ENCODE data around the gene UBE2I.

DNA sequence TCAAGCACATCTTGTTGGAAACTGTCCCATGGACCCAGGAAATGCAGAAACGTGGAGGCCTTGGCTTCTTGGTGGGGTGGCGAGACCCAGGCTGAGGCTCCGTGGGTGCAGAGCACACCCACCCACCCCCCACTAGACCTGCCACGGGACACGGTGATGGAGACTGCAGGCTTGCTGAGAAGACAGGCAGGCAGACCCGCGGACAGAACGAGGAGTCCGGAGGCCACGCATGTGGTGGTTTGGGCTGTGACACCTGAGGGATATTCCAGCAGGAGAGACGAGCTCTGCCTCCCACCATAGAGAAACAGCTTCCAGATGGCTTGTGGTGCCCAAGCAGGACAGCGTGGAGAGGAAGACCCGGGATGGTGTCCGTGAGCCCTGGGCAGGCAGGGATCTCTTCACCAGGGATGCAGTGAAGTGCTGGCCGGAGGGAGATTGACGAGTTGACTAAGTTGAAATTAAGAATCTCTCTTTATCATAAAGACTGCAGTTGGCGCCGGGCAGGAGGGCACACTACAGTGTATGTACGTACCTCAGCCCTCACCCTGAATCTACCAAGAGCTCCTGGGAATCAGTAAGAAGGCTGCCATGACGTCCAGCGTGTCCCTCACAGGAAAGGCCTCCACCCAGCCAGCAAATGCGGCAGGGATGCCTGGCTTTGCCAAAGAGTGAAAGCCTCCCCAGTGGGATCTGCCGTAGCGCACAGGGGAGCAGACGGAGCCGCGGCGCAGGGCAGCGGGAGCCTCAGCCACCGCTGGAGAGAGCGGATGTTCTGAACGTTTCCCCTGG lies 8.2 kb downstream of the UBE2I start:
- TF ChIP-seq, protein P1, sequence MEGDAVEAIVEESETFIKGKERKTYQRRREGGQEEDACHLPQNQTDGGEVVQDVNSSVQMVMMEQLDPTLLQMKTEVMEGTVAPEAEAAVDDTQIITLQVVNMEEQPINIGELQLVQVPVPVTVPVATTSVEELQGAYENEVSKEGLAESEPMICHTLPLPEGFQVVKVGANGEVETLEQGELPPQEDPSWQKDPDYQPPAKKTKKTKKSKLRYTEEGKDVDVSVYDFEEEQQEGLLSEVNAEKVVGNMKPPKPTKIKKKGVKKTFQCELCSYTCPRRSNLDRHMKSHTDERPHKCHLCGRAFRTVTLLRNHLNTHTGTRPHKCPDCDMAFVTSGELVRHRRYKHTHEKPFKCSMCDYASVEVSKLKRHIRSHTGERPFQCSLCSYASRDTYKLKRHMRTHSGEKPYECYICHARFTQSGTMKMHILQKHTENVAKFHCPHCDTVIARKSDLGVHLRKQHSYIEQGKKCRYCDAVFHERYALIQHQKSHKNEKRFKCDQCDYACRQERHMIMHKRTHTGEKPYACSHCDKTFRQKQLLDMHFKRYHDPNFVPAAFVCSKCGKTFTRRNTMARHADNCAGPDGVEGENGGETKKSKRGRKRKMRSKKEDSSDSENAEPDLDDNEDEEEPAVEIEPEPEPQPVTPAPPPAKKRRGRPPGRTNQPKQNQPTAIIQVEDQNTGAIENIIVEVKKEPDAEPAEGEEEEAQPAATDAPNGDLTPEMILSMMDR (IDR thresholded peaks at IDR 0.05; ENCODE audit: insufficient read depth, low read length, poor library complexity, severe bottlenecking): no peak
- no peak for TF ChIP-seq EZH2phosphoT487 (conservative IDR thresholded peaks at IDR 0.05; ENCODE audit: low read length)

All from SU-DHL-6 (cell line).